HG02870 (cell line): ENCODE data around the gene SYTL2.

ENCODE experiments used
- ATAC-seq: cut with Tn5 transposase; IDR thresholded peaks from one replicate; pipeline ENCODE4 v1.9.1; 2021; ENCODE audit warnings: mild to moderate bottlenecking, moderate library complexity; ENCODE audit not compliant: unreplicated experiment

The SYTL2 gene

GRCh38 chr11:85737738-85738137, 73.2 kb downstream of the SYTL2 start:
- no peak for ATAC-seq

- ATAC-seq = no peak
Observed at GRCh38 chr11:85735876-85736460, 75.0 kb downstream of the SYTL2 start.

- ATAC-seq = no peak
Observed at GRCh38 chr11:85732965-85733364, 78.0 kb downstream of the SYTL2 start.

GRCh38 chr11:85726381-85726780, 84.6 kb downstream of the SYTL2 start:
- ATAC-seq = no peak

GRCh38 chr11:85725510-85726258, 85.3 kb downstream of the SYTL2 start:
- ATAC-seq = no peak

GRCh38 chr11:85724748-85725465, 86.0 kb downstream of the SYTL2 start:
- ATAC-seq = no peak

GRCh38 chr11:85723088-85723487, 87.9 kb downstream of the SYTL2 start:
- no peak for ATAC-seq

GRCh38 chr11:85721191-85721590, 89.8 kb downstream of the SYTL2 start:
- no peak for ATAC-seq

GRCh38 chr11:85718991-85719807, 91.7 kb downstream of the SYTL2 start:
- ATAC-seq = no peak

GRCh38 chr11:85718126-85718943, 92.6 kb downstream of the SYTL2 start:
- no peak for ATAC-seq

GRCh38 chr11:85717429-85717828, 93.5 kb downstream of the SYTL2 start:
- no peak for ATAC-seq

GRCh38 chr11:85712953-85713352, 98.0 kb downstream of the SYTL2 start:
- no peak for ATAC-seq

- ATAC-seq = no peak
Observed at GRCh38 chr11:85710917-85711316, 100.0 kb downstream of the SYTL2 start.

GRCh38 chr11:85709941-85710702, 100.8 kb downstream of the SYTL2 start:
- ATAC-seq = no peak

GRCh38 chr11:85705800-85706199, 105.1 kb downstream of the SYTL2 start:
- ATAC-seq = no peak

- no peak for ATAC-seq
Observed at GRCh38 chr11:85704967-85705366, 106.0 kb downstream of the SYTL2 start.

- peak; percentile 86 for ATAC-seq
Observed at GRCh38 chr11:85699957-85700741, 110.8 kb downstream of the SYTL2 start.

- no peak for ATAC-seq
Observed at GRCh38 chr11:85698195-85698594, 112.7 kb downstream of the SYTL2 start.

GRCh38 chr11:85697747-85698146, 113.2 kb downstream of the SYTL2 start:
- no peak for ATAC-seq
